Measurements from ENCODE around the gene ALDH1B1.

DNA sequence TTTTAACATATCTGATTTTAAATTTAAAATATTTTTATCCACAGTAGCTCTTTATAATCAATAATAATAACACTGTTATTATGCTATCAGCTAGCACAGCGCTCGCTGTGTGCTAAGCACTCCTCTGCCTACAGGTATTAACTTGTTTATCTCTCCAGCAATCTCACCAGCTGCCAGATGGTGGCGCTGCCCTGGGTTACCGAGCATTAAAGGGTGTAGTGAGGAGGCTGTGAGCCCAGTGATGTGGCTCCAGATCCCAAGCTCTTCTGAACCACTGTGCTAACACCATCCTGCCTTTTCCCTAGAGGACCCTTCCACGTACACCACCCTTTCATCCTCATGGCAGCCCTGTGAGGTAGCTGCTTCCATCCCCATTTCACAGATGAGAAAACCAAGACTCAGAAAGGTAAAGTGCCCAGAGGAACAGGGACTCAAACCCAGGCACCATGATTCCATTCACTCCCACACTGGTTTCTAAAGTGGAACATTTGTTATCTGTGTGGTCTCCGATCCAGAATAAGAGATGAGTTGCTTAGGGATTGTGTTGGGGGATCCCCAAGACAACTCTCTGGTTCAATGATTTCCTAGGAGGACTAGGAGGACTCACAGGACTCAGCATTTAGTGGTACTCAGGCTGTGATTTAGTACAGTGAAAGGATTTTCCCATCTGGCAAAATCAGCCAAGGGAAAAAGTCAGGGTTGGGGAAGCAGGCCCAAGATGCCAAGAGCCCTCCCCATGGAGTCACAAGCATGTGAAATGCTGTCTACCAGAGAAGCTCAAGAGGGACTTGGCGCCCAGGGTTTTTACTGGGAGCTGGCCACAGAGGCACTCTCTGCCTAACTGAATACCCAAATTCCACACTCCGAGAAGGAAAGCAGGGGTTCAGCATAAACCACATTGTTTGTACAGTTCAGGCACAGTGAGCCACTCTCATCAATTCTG lies 24.8 kb downstream of the ALDH1B1 start:
- TF ChIP-seq, protein P1, sequence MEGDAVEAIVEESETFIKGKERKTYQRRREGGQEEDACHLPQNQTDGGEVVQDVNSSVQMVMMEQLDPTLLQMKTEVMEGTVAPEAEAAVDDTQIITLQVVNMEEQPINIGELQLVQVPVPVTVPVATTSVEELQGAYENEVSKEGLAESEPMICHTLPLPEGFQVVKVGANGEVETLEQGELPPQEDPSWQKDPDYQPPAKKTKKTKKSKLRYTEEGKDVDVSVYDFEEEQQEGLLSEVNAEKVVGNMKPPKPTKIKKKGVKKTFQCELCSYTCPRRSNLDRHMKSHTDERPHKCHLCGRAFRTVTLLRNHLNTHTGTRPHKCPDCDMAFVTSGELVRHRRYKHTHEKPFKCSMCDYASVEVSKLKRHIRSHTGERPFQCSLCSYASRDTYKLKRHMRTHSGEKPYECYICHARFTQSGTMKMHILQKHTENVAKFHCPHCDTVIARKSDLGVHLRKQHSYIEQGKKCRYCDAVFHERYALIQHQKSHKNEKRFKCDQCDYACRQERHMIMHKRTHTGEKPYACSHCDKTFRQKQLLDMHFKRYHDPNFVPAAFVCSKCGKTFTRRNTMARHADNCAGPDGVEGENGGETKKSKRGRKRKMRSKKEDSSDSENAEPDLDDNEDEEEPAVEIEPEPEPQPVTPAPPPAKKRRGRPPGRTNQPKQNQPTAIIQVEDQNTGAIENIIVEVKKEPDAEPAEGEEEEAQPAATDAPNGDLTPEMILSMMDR (conservative IDR thresholded peaks at IDR 0.05; ENCODE audit: low read length): peak; percentile 83
- no peak for TF ChIP-seq EZH2phosphoT487 (IDR thresholded peaks at IDR 0.05; ENCODE audit: borderline replicate concordance)
